PFSK-1 (cell line): ENCODE data around the gene NABP1.

Experiments
- FOXP2 ChIP-seq: optimal IDR thresholded peaks from 2 replicates; pipeline ENCODE3; 2011; ENCODE audit warnings: borderline replicate concordance, control low read depth, inconsistent platforms; ENCODE audit not compliant: insufficient read depth; ENCODE audit errors: extremely low read length, extremely low read depth
- TAF1 ChIP-seq: IDR thresholded peaks from 2 replicates; pipeline ENCODE4 v1.6.1; 2012; ENCODE audit warnings: low read length, control low read depth, borderline replicate concordance; ENCODE audit not compliant: insufficient read depth

- TF ChIP-seq FOXP2: no peak
- TF ChIP-seq TAF1: 0 out of 2 replicates have a peak, but pooled peaks have one; percentile 13
Measured at GRCh38 chr2:191675807-191676721, 1.9 kb upstream of the NABP1 start.
